Right ventricle myocardium inferior (tissue), 1 donor: Measurements from ENCODE around the gene SIK2. TPM values are rescaled to one million over a fixed set of nuclear protein-coding genes. Genes with fewer than 3 reads are reported as not detected.

ENCODE experiments used
- ATAC-seq: fragments of 200-7000 bp; cut with Tn5 transposase; one replicate; pipeline ENCODE4 v1.9.1; 2020; ENCODE audit warnings: mild to moderate bottlenecking, moderate library complexity
- DNase-seq: peaks from one replicate; pipeline ENCODE4 v3.0.0; 2021; ENCODE audit errors: missing footprints
- intact Hi-C: fragments of 100-400 bp; cut with DNase I; formaldehyde crosslinking; loops from one replicate; pipeline ENCODE4 v1.11.0; 2022
- total RNA-seq: library from RNA; stranded (reverse); fragmentation: NEBNext Ultra II Directional; extraction: Animal tissue kit (Norgen Biotek cat#: 25700); gene quantifications from one replicate; pipeline ENCODE4 v1.2.1, GENCODE V29; 2021
- donor health status: DM: no; HTN: yes; CAD: no; lungs with severe emphysema.

Gene SIK2
- total RNA-seq, 1 donor from 2014 or later = 15.9 TPM

GRCh38 chr11:111674941-111675340 lies 72.7 kb downstream of the SIK2 start:
- ATAC-seq (no peak), DNase-seq (no peak)
- intact Hi-C loops = loop anchor here (5.0 kb wide), 1 partner anchor 33 kb away; no protein-coding TSS in a partner anchor

- no peak for DNase-seq
- intact Hi-C loops = loop anchor here (5.0 kb wide), 1 partner anchor 34 kb away; no protein-coding TSS in a partner anchor
- ATAC-seq = no peak
These were observed 73.6 kb downstream of the SIK2 start for GRCh38 chr11:111675891-111676290.

GRCh38 chr11:111676878-111677585 lies 74.8 kb downstream of the SIK2 start:
- ATAC-seq (no peak), DNase-seq (no peak)
- intact Hi-C loops = loop anchor here (5.0 kb wide), 1 partner anchor 35 kb away; no protein-coding TSS in a partner anchor

GRCh38 chr11:111680486-111681175 lies 78.4 kb downstream of the SIK2 start:
- intact Hi-C loops = no loop called here
- ATAC-seq = no peak

GRCh38 chr11:111683806-111684205 lies 81.6 kb downstream of the SIK2 start:
- DNase-seq = no peak
- ATAC-seq = no peak
- intact Hi-C loops = no loop called here

More at GRCh38 chr11:111680486-111681175, 78.4 kb downstream of the SIK2 start:
- DNase-seq = no peak

GRCh38 chr11:111684251-111684650 lies 82.0 kb downstream of the SIK2 start:
- ATAC-seq (no peak), DNase-seq (no peak)
- intact Hi-C loops = no loop called here

GRCh38 chr11:111688013-111688412 lies 85.8 kb downstream of the SIK2 start:
- intact Hi-C loops = no loop called here
- DNase-seq (no peak), ATAC-seq (no peak)

GRCh38 chr11:111691176-111691575 lies 88.9 kb downstream of the SIK2 start:
- intact Hi-C loops = loop anchor here (5.0 kb wide), 1 partner anchor 54 kb away; no protein-coding TSS in a partner anchor
- ATAC-seq (no peak), DNase-seq (no peak)

GRCh38 chr11:111691741-111692140 lies 89.5 kb downstream of the SIK2 start:
- ATAC-seq = no peak
- intact Hi-C loops = loop anchor here (5.0 kb wide), 1 partner anchor 54 kb away; no protein-coding TSS in a partner anchor
- no peak for DNase-seq

GRCh38 chr11:111693224-111693937 lies 91.1 kb downstream of the SIK2 start:
- DNase-seq (no peak), ATAC-seq (peak; percentile 29)
- intact Hi-C loops = loop anchor here (5.0 kb wide), 1 partner anchor 56 kb away; no protein-coding TSS in a partner anchor

- ATAC-seq (peak; percentile 28), DNase-seq (no peak)
- intact Hi-C loops = loop anchor here (5.0 kb wide), 1 partner anchor 58 kb away; no protein-coding TSS in a partner anchor
These were observed 92.6 kb downstream of the SIK2 start for GRCh38 chr11:111694851-111695250.

- ATAC-seq (no peak), DNase-seq (no peak)
- intact Hi-C loops = no loop called here
These were observed 94.3 kb downstream of the SIK2 start for GRCh38 chr11:111696556-111696955.

GRCh38 chr11:111697933-111698371 lies 95.7 kb downstream of the SIK2 start:
- ATAC-seq = no peak
- intact Hi-C loops = no loop called here

GRCh38 chr11:111698852-111699559 lies 96.8 kb downstream of the SIK2 start:
- ATAC-seq (no peak), DNase-seq (no peak)
- intact Hi-C loops = no loop called here

More at GRCh38 chr11:111697933-111698371, 95.7 kb downstream of the SIK2 start:
- DNase-seq = no peak

- DNase-seq = no peak
- intact Hi-C loops = no loop called here
- ATAC-seq = no peak
These were observed 97.4 kb downstream of the SIK2 start for GRCh38 chr11:111699579-111700156.

- no peak for ATAC-seq
- intact Hi-C loops = no loop called here
These were observed 97.9 kb downstream of the SIK2 start for GRCh38 chr11:111700162-111700561.

GRCh38 chr11:111702623-111703022 lies 100.4 kb downstream of the SIK2 start:
- intact Hi-C loops = no loop called here
- no peak for DNase-seq
- ATAC-seq = no peak

More at GRCh38 chr11:111700162-111700561, 97.9 kb downstream of the SIK2 start:
- no peak for DNase-seq

- DNase-seq (no peak), ATAC-seq (no peak)
- intact Hi-C loops = no loop called here
These were observed 101.3 kb downstream of the SIK2 start for GRCh38 chr11:111703576-111703975.
